Fibroblast of lung (primary cell): ENCODE results near the gene SLC7A6. TPM values are rescaled to one million over a fixed set of nuclear protein-coding genes. Genes with fewer than 3 reads are reported as not detected.

Source experiments
- DNase-seq, 2 donors: peaks; one replicate each; pipeline versions ENCODE4 v3.0.0 to v3.0.0-alpha.2; 2010; ENCODE audit warnings: low read depth in 2 of 2
- H2AFZ ChIP-seq: 2 replicates; pipeline ENCODE4 v1.5.1; 2012; ENCODE audit warnings: low read length, control low read depth, inconsistent platforms
- H3K27ac ChIP-seq: 2 replicates; pipeline ENCODE4 v1.5.1; 2011; ENCODE audit warnings: low read length, control low read depth; ENCODE audit not compliant: insufficient read depth
- H3K27me3 ChIP-seq: 2 replicates; pipeline ENCODE4 v1.5.1; 2011; ENCODE audit warnings: mild to moderate bottlenecking, low read length; ENCODE audit not compliant: control insufficient read depth, insufficient read depth
- H3K36me3 ChIP-seq: 2 replicates; pipeline ENCODE4 v1.5.1; 2011; ENCODE audit warnings: low read length; ENCODE audit not compliant: control insufficient read depth, insufficient read depth
- H3K4me1 ChIP-seq: 2 replicates; pipeline ENCODE4 v1.5.1; 2011; ENCODE audit warnings: low read length; ENCODE audit not compliant: control insufficient read depth, insufficient read depth; ENCODE audit errors: extremely low read depth
- H3K4me2 ChIP-seq: 2 replicates; pipeline ENCODE4 v1.5.1; 2011; ENCODE audit warnings: low read length, control low read depth; ENCODE audit not compliant: insufficient read depth; ENCODE audit errors: extremely low read depth
- H3K4me3 ChIP-seq, 4 experiments: fragments of 200-600 bp in 1 of 4; sonication (generic) in 1 of 4; replicated peaks in 1 of 4; 2 replicates each; pipeline ENCODE4 v1.5.1; 2011 to 2016; ENCODE audit warnings: low read length in 4 of 4, low read depth in 3 of 4, mild to moderate bottlenecking in 3 of 4, control low read depth in 2 of 4, inconsistent platforms in 1 of 4, mixed read lengths in 1 of 4; ENCODE audit not compliant: insufficient read depth in 1 of 4; ENCODE audit errors: control extremely low read depth in 1 of 4
- H3K79me2 ChIP-seq: 2 replicates; pipeline ENCODE4 v1.5.1; 2012; ENCODE audit warnings: mild to moderate bottlenecking, low read length, inconsistent platforms; ENCODE audit not compliant: control insufficient read depth, insufficient read depth
- H3K9ac ChIP-seq: 2 replicates; pipeline ENCODE4 v1.5.1; 2011; ENCODE audit warnings: mild to moderate bottlenecking, low read length, control low read depth; ENCODE audit not compliant: insufficient read depth
- H3K9me3 ChIP-seq: 2 replicates; pipeline ENCODE4 v1.5.1; 2012; ENCODE audit warnings: low read depth, low read length; ENCODE audit not compliant: control insufficient read depth, insufficient read depth
- H4K20me1 ChIP-seq: 2 replicates; pipeline ENCODE4 v1.5.1; 2011; ENCODE audit warnings: low read length; ENCODE audit not compliant: control insufficient read depth, insufficient read depth; ENCODE audit errors: extremely low read depth
- EZH2 ChIP-seq: IDR thresholded peaks from 2 replicates; pipeline ENCODE4 v1.5.1; 2012; ENCODE audit warnings: low read length, control low read depth, mild to moderate bottlenecking; ENCODE audit errors: missing control alignments
- polyA plus RNA-seq, 2 donors: library from polyadenylated mRNA; depleted of rRNA in 1 of 2; stranded (reverse) in 1 of 2; unstranded in 1 of 2; fragments of >200 nt; gene quantifications; 2 replicates each; pipeline ENCODE4 v1.2.1, GENCODE V29; 2011 to 2012; ENCODE audit warnings: missing spikeins in 1 of 2
- total RNA-seq: library from RNA; depleted of rRNA; stranded (reverse); fragments of >200 nt; gene quantifications from 2 replicates; pipeline ENCODE4 v1.2.1, GENCODE V29; 2014
- TF ChIP-seq, protein P1 (sequence below), 2 donors: IDR thresholded peaks in 1 of 2; conservative IDR thresholded peaks in 1 of 2; 1 replicate in 1 of 2; 2 replicates in 1 of 2; pipeline ENCODE4 v1.5.1; 2011 to 2012; ENCODE audit warnings: low read length in 2 of 2, control low read depth in 1 of 2, inconsistent platforms in 1 of 2, low read depth in 1 of 2, mild to moderate bottlenecking in 1 of 2

SLC7A6 gene
- total and polyA plus RNA-seq, 2 donors (not counting 1 experiment from before 2014, with no cell fraction given): 11.9 to 19.0 TPM

DNA sequence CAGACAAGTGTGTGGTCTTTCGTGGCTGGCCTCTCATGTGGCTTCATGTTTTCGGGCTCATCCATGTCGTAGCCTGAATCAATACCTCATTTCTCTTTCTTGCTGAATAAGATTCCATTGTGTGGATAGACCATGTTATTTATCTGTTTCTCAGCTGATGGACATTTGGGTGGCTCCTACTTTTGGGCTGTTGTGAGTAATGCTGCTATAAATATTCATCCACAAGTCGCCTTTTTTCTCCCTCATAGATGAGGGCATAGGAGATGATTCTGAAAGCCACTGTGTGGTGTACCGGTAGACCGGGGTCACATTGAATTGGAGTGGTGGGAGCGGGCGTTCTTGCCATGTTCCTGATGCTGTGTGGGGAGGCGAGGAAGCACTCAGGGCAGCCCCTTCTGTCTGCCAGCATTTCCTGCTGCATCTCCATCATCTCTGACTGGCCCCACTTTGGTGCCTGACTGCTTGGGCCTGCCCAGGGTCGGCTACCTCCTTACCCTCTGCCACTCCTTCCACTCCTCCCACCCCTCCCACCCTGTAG lies 86.6 kb downstream of the SLC7A6 start:
- H2AFZ ChIP-seq: no peak overlapping the region
- no peak overlapping the region for H3K4me2 ChIP-seq
- no peaks in the 10 kb centered on the region for H3K4me1 ChIP-seq
- H3K27me3 ChIP-seq: no peaks in the 10 kb centered on the region
- TF ChIP-seq, protein P1, sequence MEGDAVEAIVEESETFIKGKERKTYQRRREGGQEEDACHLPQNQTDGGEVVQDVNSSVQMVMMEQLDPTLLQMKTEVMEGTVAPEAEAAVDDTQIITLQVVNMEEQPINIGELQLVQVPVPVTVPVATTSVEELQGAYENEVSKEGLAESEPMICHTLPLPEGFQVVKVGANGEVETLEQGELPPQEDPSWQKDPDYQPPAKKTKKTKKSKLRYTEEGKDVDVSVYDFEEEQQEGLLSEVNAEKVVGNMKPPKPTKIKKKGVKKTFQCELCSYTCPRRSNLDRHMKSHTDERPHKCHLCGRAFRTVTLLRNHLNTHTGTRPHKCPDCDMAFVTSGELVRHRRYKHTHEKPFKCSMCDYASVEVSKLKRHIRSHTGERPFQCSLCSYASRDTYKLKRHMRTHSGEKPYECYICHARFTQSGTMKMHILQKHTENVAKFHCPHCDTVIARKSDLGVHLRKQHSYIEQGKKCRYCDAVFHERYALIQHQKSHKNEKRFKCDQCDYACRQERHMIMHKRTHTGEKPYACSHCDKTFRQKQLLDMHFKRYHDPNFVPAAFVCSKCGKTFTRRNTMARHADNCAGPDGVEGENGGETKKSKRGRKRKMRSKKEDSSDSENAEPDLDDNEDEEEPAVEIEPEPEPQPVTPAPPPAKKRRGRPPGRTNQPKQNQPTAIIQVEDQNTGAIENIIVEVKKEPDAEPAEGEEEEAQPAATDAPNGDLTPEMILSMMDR (conservative IDR thresholded peaks at IDR 0.05 in 1 of 2, IDR thresholded peaks at IDR 0.05 in 1 of 2; ENCODE audit: low read depth in 1 of 2, low read length in 2 of 2): no peak
- TF ChIP-seq EZH2: no peak
- no peaks in the 10 kb centered on the region for H3K9me3 ChIP-seq
- H4K20me1 ChIP-seq: no peaks in the 10 kb centered on the region
- no peak overlapping the region for H3K4me3 ChIP-seq
- H3K36me3 ChIP-seq: peaks cover 28% of the 10 kb centered on the region
- H3K9ac ChIP-seq: no peak overlapping the region
- DNase-seq: no peak
- H3K27ac ChIP-seq: no peak overlapping the region
- no peaks in the 10 kb centered on the region for H3K79me2 ChIP-seq

Other genes starting within 250 kb of the SLC7A6 start
- gene DPEP2NB, start 248.6 kb upstream of the SLC7A6 start, total RNA-seq: not detected in 2 replicates
- not detected in 2 replicates for gene DPEP2NB, start 248.6 kb upstream of the SLC7A6 start, polyA plus RNA-seq
- gene DDX28, start 241.3 kb upstream of the SLC7A6 start, total RNA-seq: 10.7 and 12.3 TPM in 2 replicates
- 5.3 and 8.6 TPM in 2 replicates for gene DDX28, start 241.3 kb upstream of the SLC7A6 start, polyA plus RNA-seq
- 12.3 and 16.8 TPM in 2 replicates for gene DUS2, start 241.2 kb upstream of the SLC7A6 start, total RNA-seq
- gene DUS2, start 241.2 kb upstream of the SLC7A6 start, polyA plus RNA-seq: 10.2 and 15.5 TPM in 2 replicates
- gene NFATC3, start 179.2 kb upstream of the SLC7A6 start, total RNA-seq: 10.6 and 11.0 TPM in 2 replicates
- gene NFATC3, start 179.2 kb upstream of the SLC7A6 start, polyA plus RNA-seq: 9.6 and 10.1 TPM in 2 replicates
- gene ESRP2, start 28.4 kb upstream of the SLC7A6 start, total RNA-seq: under 0.01 and 0.17 TPM in 2 replicates
- gene ESRP2, start 28.4 kb upstream of the SLC7A6 start, polyA plus RNA-seq: 0.08 and 0.10 TPM in 2 replicates
- 14.9 and 28.7 TPM in 2 replicates for gene PLA2G15, start 19.2 kb upstream of the SLC7A6 start, total RNA-seq
- 19.6 and 22.2 TPM in 2 replicates for gene PLA2G15, start 19.2 kb upstream of the SLC7A6 start, polyA plus RNA-seq
- 16.4 and 19.5 TPM in 2 replicates for gene SLC7A6OS, start 46.4 kb downstream of the SLC7A6 start, total RNA-seq
- gene SLC7A6OS, start 46.4 kb downstream of the SLC7A6 start, polyA plus RNA-seq: 8.7 and 10.0 TPM in 2 replicates
- gene PRMT7, start 46.5 kb downstream of the SLC7A6 start, total RNA-seq: 39.3 and 44.4 TPM in 2 replicates
- 24.0 and 34.0 TPM in 2 replicates for gene PRMT7, start 46.5 kb downstream of the SLC7A6 start, polyA plus RNA-seq
- under 0.01 TPM in 2 replicates for gene SMPD3, start 184.0 kb downstream of the SLC7A6 start, total RNA-seq
- gene SMPD3, start 184.0 kb downstream of the SLC7A6 start, polyA plus RNA-seq: 0.01 and 0.08 TPM in 2 replicates